NCI-H1694 treated with DMSO at 0.1 percent for 48 hours (cell line): ENCODE results near the gene RASSF4.

Experiments used
- DNase-seq: peaks from one replicate; lab custom pipeline; 2025; lab: John Stamatoyannopoulos, UW

RASSF4 gene

GRCh38 chr10:44988957-44989585 is 29.5 kb downstream of the RASSF4 start:
- DNase-seq: no peak

- DNase-seq: no peak
These were observed 30.1 kb downstream of the RASSF4 start for GRCh38 chr10:44989597-44990301.

GRCh38 chr10:44990302-44990655 is 30.7 kb downstream of the RASSF4 start:
- DNase-seq: no peak

GRCh38 chr10:44990965-44991364 is 31.4 kb downstream of the RASSF4 start:
- DNase-seq: no peak

- no peak for DNase-seq
These were observed 32.0 kb downstream of the RASSF4 start for GRCh38 chr10:44991571-44991970.

- DNase-seq: no peak
These were observed 32.6 kb downstream of the RASSF4 start for GRCh38 chr10:44992070-44992731.

- no peak for DNase-seq
These were observed 33.2 kb downstream of the RASSF4 start for GRCh38 chr10:44992732-44993225.

GRCh38 chr10:44993226-44993921 is 33.8 kb downstream of the RASSF4 start:
- no peak for DNase-seq

- DNase-seq: no peak
These were observed 34.5 kb downstream of the RASSF4 start for GRCh38 chr10:44993922-44994751.

GRCh38 chr10:44994752-44995530 is 35.3 kb downstream of the RASSF4 start:
- no peak for DNase-seq

GRCh38 chr10:44995581-44995913 is 35.9 kb downstream of the RASSF4 start:
- DNase-seq: no peak

GRCh38 chr10:44995914-44996669 is 36.5 kb downstream of the RASSF4 start:
- DNase-seq: peak; percentile 28

- DNase-seq: no peak
These were observed 37.6 kb downstream of the RASSF4 start for GRCh38 chr10:44997105-44997748.

GRCh38 chr10:44998146-44998631 is 38.6 kb downstream of the RASSF4 start:
- DNase-seq: no peak

GRCh38 chr10:45000138-45000751 is 40.6 kb downstream of the RASSF4 start:
- DNase-seq: no peak

GRCh38 chr10:45000752-45001380 is 41.3 kb downstream of the RASSF4 start, which contains the start of gene ZNF22:
Gene ZNF22 (plus strand): TSS chr10:45000923. CDS start chr10:45003369, 2,446 bp downstream.
- DNase-seq: no peak

GRCh38 chr10:45001381-45002148 is 42.0 kb downstream of the RASSF4 start:
- DNase-seq: no peak
